Smooth muscle cell (in vitro differentiated cells): ENCODE results near the gene COPZ2. TPM values are rescaled to one million over a fixed set of nuclear protein-coding genes. Genes with fewer than 3 reads are reported as not detected.

Experiments used
- DNase-seq: peaks from one replicate; lab custom pipeline; 2025; ENCODE audit not compliant: unreplicated experiment; lab: John Stamatoyannopoulos, UW
- H2AFZ ChIP-seq: fragments of 200-600 bp; sonication (generic); 2 replicates; pipeline ENCODE4 v1.6.0; 2016; ENCODE audit warnings: antibody characterized with exemption, low read depth, mild to moderate bottlenecking
- H3F3A ChIP-seq: fragments of 200-600 bp; sonication (generic); 2 replicates; pipeline ENCODE4 v1.6.0; 2017; ENCODE audit warnings: antibody characterized with exemption, low read depth
- H3K27ac ChIP-seq: fragments of 200-600 bp; sonication (generic); 2 replicates; pipeline ENCODE4 v1.5.1; 2016; ENCODE audit warnings: low read depth, mild to moderate bottlenecking
- H3K27me3 ChIP-seq: fragments of 200-600 bp; sonication (generic); 2 replicates; pipeline ENCODE4 v1.6.1; 2016; ENCODE audit warnings: low read depth, mild to moderate bottlenecking
- H3K36me3 ChIP-seq: fragments of 200-600 bp; sonication (generic); 2 replicates; pipeline ENCODE4 v1.5.1; 2016; ENCODE audit warnings: low read depth
- H3K4me1 ChIP-seq: fragments of 200-600 bp; sonication (generic); 2 replicates; pipeline ENCODE4 v1.5.1; 2016; ENCODE audit warnings: low read depth
- H3K4me2 ChIP-seq: fragments of 200-600 bp; sonication (generic); 2 replicates; pipeline ENCODE4 v1.6.0; 2016; ENCODE audit warnings: mild to moderate bottlenecking
- H3K4me3 ChIP-seq: fragments of 200-600 bp; sonication (generic); 2 replicates; pipeline ENCODE4 v1.5.1; 2016; ENCODE audit warnings: mild to moderate bottlenecking
- H3K79me2 ChIP-seq: fragments of 200-600 bp; sonication (generic); 2 replicates; pipeline ENCODE4 v1.6.0; 2016; ENCODE audit warnings: low read depth, mild to moderate bottlenecking
- H3K9ac ChIP-seq: fragments of 200-600 bp; sonication (generic); 2 replicates; pipeline ENCODE4 v1.6.0; 2016; ENCODE audit warnings: low read depth
- H3K9me3 ChIP-seq: fragments of 200-600 bp; sonication (generic); replicated peaks from 2 replicates; pipeline ENCODE4 v1.5.1; 2016; ENCODE audit warnings: low read depth
- H4K20me1 ChIP-seq: fragments of 200-600 bp; sonication (generic); 2 replicates; pipeline ENCODE4 v1.6.0; 2016; ENCODE audit warnings: low read depth
- WGBS: methylation state at CpG from one replicate; pipeline ENCODE4 v1.1.7; 2016; ENCODE audit warnings: low lambda C conversion rate; 5-methylcytosine and 5-hydroxymethylcytosine counted together
- polyA plus RNA-seq: library from polyadenylated mRNA; unstranded; fragments of >200 nt; fragmentation: Nextera tagmentation; extraction: Ambion mirVana; gene quantifications from 2 replicates; pipeline ENCODE4 v1.2.1, GENCODE V29; 2016
- total RNA-seq: library from RNA; depleted of rRNA; stranded (reverse); fragments of >200 nt; gene quantifications from 2 replicates; pipeline ENCODE4 v1.2.3, GENCODE V29; 2014
- TF ChIP-seq, protein P1 (sequence below): fragments of 200-600 bp; sonication (generic); IDR thresholded peaks from 2 replicates; pipeline ENCODE4 v1.5.1; 2017; ENCODE audit warnings: borderline replicate concordance, mild to moderate bottlenecking, antibody characterized with exemption; ENCODE audit not compliant: insufficient read depth, poor library complexity, severe bottlenecking

The COPZ2 gene
- total and polyA plus RNA-seq, 2 experiments from 2014 or later, result 70.6 to 257 TPM

- no peak for DNase-seq
- no peak overlapping the region for H3K27ac ChIP-seq
- no peaks in the 10 kb centered on the region for H3K9me3 ChIP-seq
- H3K9ac ChIP-seq, result no peak overlapping the region
- H3F3A ChIP-seq, result peaks cover 6% of the 10 kb centered on the region
- no peak overlapping the region for H2AFZ ChIP-seq
- no peaks in the 10 kb centered on the region for H3K79me2 ChIP-seq
- H3K27me3 ChIP-seq, result no peaks in the 10 kb centered on the region
- no peak overlapping the region for H3K4me3 ChIP-seq
- no peaks in the 10 kb centered on the region for H3K36me3 ChIP-seq
- peaks cover 49% of the 10 kb centered on the region for H3K4me1 ChIP-seq
- WGBS, result 40% methylated on average over 17 of the region's 17 CpGs
- no peaks in the 10 kb centered on the region for H4K20me1 ChIP-seq
- TF ChIP-seq, protein P1, sequence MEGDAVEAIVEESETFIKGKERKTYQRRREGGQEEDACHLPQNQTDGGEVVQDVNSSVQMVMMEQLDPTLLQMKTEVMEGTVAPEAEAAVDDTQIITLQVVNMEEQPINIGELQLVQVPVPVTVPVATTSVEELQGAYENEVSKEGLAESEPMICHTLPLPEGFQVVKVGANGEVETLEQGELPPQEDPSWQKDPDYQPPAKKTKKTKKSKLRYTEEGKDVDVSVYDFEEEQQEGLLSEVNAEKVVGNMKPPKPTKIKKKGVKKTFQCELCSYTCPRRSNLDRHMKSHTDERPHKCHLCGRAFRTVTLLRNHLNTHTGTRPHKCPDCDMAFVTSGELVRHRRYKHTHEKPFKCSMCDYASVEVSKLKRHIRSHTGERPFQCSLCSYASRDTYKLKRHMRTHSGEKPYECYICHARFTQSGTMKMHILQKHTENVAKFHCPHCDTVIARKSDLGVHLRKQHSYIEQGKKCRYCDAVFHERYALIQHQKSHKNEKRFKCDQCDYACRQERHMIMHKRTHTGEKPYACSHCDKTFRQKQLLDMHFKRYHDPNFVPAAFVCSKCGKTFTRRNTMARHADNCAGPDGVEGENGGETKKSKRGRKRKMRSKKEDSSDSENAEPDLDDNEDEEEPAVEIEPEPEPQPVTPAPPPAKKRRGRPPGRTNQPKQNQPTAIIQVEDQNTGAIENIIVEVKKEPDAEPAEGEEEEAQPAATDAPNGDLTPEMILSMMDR, result no peak
- H3K4me2 ChIP-seq, result peak overlapping the region; percentile 25
Measured at GRCh38 chr17:47987240-47987835, 50.3 kb downstream of the COPZ2 start.

DNA sequence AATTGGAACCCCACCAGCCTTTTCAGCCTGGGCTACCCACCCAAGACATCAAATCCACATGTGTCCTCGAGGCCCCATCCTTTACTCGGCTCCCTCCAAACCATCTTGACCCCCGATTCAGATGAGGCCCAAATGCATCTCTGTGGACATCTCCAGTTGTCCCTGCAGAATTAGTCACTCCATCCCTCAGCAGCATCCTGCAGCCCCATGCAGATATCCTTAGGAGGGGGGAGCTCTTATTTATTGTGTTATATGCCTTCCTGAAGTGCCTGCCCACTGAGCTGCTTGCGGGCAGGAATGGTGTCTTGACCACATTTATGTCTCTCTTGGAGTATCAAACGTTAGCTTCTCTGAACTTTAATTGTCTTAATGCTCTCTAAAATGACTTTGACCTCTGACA, 51.1 kb downstream of the COPZ2 start:
- WGBS, result 88% methylated on average over 5 of the region's 5 CpGs
- H3K27me3 ChIP-seq, result no peaks in the 10 kb centered on the region
- no peaks in the 10 kb centered on the region for H3K9me3 ChIP-seq
- no peaks in the 10 kb centered on the region for H3K79me2 ChIP-seq
- H3K4me1 ChIP-seq, result peaks cover 44% of the 10 kb centered on the region
- H3K4me3 ChIP-seq, result no peak overlapping the region
- H2AFZ ChIP-seq, result no peak overlapping the region
- H3K9ac ChIP-seq, result no peak overlapping the region
- no peak overlapping the region for H3K27ac ChIP-seq
- no peaks in the 10 kb centered on the region for H4K20me1 ChIP-seq
- no peak overlapping the region for H3K4me2 ChIP-seq
- H3F3A ChIP-seq, result peaks cover 6% of the 10 kb centered on the region
- TF ChIP-seq, protein P1, result no peak
- no peak for DNase-seq
- H3K36me3 ChIP-seq, result no peaks in the 10 kb centered on the region

DNA sequence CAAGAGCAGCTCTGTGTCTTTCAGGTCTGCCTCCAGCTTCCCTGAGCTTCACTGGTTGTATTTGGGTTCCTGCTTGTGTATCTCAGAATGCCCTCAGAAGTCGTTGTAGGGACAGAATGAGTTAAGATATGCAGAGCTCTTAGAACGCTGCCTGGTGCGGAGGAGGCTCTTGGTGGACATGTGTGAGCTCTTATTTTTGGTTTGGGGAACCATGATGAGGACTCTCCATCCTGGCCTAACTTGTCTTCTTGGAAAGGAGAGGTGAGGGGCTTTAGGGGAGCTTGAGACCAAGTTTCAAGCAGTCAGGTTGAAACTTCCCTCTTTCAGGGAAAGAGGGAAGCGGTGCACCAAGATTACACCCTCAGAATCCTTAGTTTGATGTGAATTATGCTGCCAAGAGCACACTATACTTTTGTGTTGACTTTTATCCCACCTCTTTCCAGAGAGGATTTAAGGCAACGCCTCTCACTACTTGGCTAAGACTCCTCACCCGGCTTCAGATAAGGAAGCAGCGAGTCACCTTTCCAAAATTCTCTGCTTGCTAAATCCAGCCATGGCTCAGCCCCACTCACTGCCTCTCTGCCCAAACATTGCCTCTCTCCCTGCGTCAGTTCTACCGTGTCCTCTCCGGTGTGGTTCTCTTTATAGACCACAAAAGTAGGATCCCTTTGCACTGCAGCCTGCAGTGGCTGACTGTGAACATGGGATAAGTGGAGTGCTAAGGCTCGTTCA, 53.9 kb downstream of the COPZ2 start:
- H3K4me2 ChIP-seq, result no peak overlapping the region
- no peaks in the 10 kb centered on the region for H3K79me2 ChIP-seq
- H2AFZ ChIP-seq, result no peak overlapping the region
- no peaks in the 10 kb centered on the region for H3K36me3 ChIP-seq
- 60% methylated on average over 11 of the region's 11 CpGs for WGBS
- no peaks in the 10 kb centered on the region for H3K9me3 ChIP-seq
- TF ChIP-seq, protein P1, result no peak
- no peak overlapping the region for H3K9ac ChIP-seq
- peaks cover 6% of the 10 kb centered on the region for H3F3A ChIP-seq
- peaks cover 24% of the 10 kb centered on the region for H3K4me1 ChIP-seq
- no peaks in the 10 kb centered on the region for H4K20me1 ChIP-seq
- DNase-seq, result no peak
- H3K27ac ChIP-seq, result no peak overlapping the region
- no peak overlapping the region for H3K4me3 ChIP-seq
- no peaks in the 10 kb centered on the region for H3K27me3 ChIP-seq
